GM23248 (cell line): ENCODE results near the gene RUNDC3A. TPM values are rescaled to one million over a fixed set of nuclear protein-coding genes. Genes with fewer than 3 reads are reported as not detected.

Experiments used
- DNase-seq: peaks from one replicate; pipeline ENCODE4 v3.0.0-alpha.2; 2015
- H2AFZ ChIP-seq: fragments of 200-600 bp; sonication (generic); 2 replicates; pipeline ENCODE4 v1.6.1; 2016; ENCODE audit warnings: antibody characterized with exemption
- H3F3A ChIP-seq: fragments of 200-600 bp; sonication (generic); 2 replicates; pipeline ENCODE4 v1.6.1; 2016; ENCODE audit warnings: mild to moderate bottlenecking, antibody characterized with exemption, mixed run types; ENCODE audit not compliant: insufficient read depth
- H3K27ac ChIP-seq: fragments of 200-600 bp; sonication (generic); 2 replicates; pipeline ENCODE4 v1.5.1; 2016; ENCODE audit warnings: mild to moderate bottlenecking
- H3K27me3 ChIP-seq: fragments of 200-600 bp; sonication (generic); replicated peaks from 2 replicates; pipeline ENCODE4 v1.6.1; 2016; ENCODE audit warnings: mild to moderate bottlenecking; ENCODE audit not compliant: insufficient read depth
- H3K36me3 ChIP-seq: fragments of 200-600 bp; sonication (generic); 2 replicates; pipeline ENCODE4 v1.6.1; 2016; ENCODE audit warnings: low read depth, mild to moderate bottlenecking
- H3K4me1 ChIP-seq: fragments of 200-600 bp; sonication (generic); 2 replicates; pipeline ENCODE4 v1.6.1; 2016; ENCODE audit warnings: mild to moderate bottlenecking; ENCODE audit not compliant: insufficient read depth
- H3K4me2 ChIP-seq: fragments of 200-600 bp; sonication (generic); one replicate; pipeline ENCODE4 v1.6.1; 2016; ENCODE audit warnings: mild to moderate bottlenecking; ENCODE audit not compliant: unreplicated experiment
- H3K4me3 ChIP-seq: fragments of 200-600 bp; sonication (generic); 2 replicates; pipeline ENCODE4 v1.5.1; 2016; ENCODE audit warnings: mild to moderate bottlenecking
- H3K79me2 ChIP-seq: fragments of 200-600 bp; sonication (generic); 2 replicates; pipeline ENCODE4 v1.6.1; 2016; ENCODE audit warnings: mild to moderate bottlenecking; ENCODE audit not compliant: insufficient read depth
- H3K9ac ChIP-seq: fragments of 200-600 bp; sonication (generic); 2 replicates; pipeline ENCODE4 v1.6.1; 2016; ENCODE audit warnings: mild to moderate bottlenecking
- H3K9me2 ChIP-seq: fragments of 200-600 bp; sonication (generic); 2 replicates; pipeline ENCODE4 v1.6.1; 2016; ENCODE audit warnings: mixed run types, mild to moderate bottlenecking, moderate library complexity; ENCODE audit not compliant: insufficient read depth
- H3K9me3 ChIP-seq: fragments of 200-600 bp; sonication (generic); one replicate; pipeline ENCODE4 v1.6.1; 2017; ENCODE audit warnings: low read depth
- H4K20me1 ChIP-seq: fragments of 200-600 bp; sonication (generic); 2 replicates; pipeline ENCODE4 v1.6.0; 2016; ENCODE audit not compliant: insufficient read depth
- EZH2 ChIP-seq: fragments of 200-600 bp; sonication (generic); IDR thresholded peaks from 2 replicates; pipeline ENCODE4 v1.6.1; 2018; ENCODE audit warnings: antibody characterized with exemption, mild to moderate bottlenecking; ENCODE audit not compliant: insufficient read depth, poor library complexity, severe bottlenecking
- EZH2phosphoT487 ChIP-seq: fragments of 200-600 bp; sonication (generic); IDR thresholded peaks from 2 replicates; pipeline ENCODE4 v1.6.1; 2018; ENCODE audit warnings: antibody characterized with exemption, moderate library complexity, mild to moderate bottlenecking, low read depth; ENCODE audit not compliant: insufficient read depth
- WGBS, 2 experiments: methylation state at CpG; one replicate each; pipeline ENCODE4 v1.1.6; 2015 to 2017; ENCODE audit warnings: low lambda C conversion rate in 2 of 2, low coverage in 1 of 2; ENCODE audit errors: missing lambda C conversion rate in 2 of 2; 5-methylcytosine and 5-hydroxymethylcytosine counted together
- in situ Hi-C: fragments of 300-500 bp; cut with MboI; formaldehyde crosslinking; loops from 2 replicates; pipeline ENCODE4 v1.15.0; 2020
- polyA plus RNA-seq: library from polyadenylated mRNA; unstranded; fragments of >200 nt; fragmentation: Nextera tagmentation; extraction: Ambion mirVana; gene quantifications from 2 replicates; pipeline ENCODE4 v1.2.1, GENCODE V29; 2016
- total RNA-seq: library from RNA; depleted of rRNA; stranded (reverse); fragments of >200 nt; shearing (Covaris generic); gene quantifications from 2 replicates; pipeline ENCODE4 v1.2.3, GENCODE V29; 2014

Gene RUNDC3A
- total and polyA plus RNA-seq, 2 experiments from 2014 or later: 0.11 to 0.24 TPM

GRCh38 chr17:44280392-44280937, 27.9 kb upstream of the RUNDC3A start:
- H3K36me3 ChIP-seq: no peaks in the 10 kb centered on the region
- no peak for DNase-seq
- no peak overlapping the region for H3K27ac ChIP-seq
- H3K9me2 ChIP-seq: no peaks in the 10 kb centered on the region
- H3K4me1 ChIP-seq: peaks cover 19% of the 10 kb centered on the region
- in situ Hi-C loops: no loop called here
- peaks cover 7% of the 10 kb centered on the region; the same call in 1 of the 2 replicates for H3F3A ChIP-seq
- H3K9me3 ChIP-seq: no peaks in the 10 kb centered on the region
- H4K20me1 ChIP-seq: no peaks in the 10 kb centered on the region
- H3K27me3 ChIP-seq: no peaks in the 10 kb centered on the region
- H3K9ac ChIP-seq: no peak overlapping the region
- no peaks in the 10 kb centered on the region for H3K79me2 ChIP-seq
- 81 to 87% methylated on average over 11 to 12 of the region's 12 CpGs for WGBS, 2 experiments
- no peak overlapping the region for H2AFZ ChIP-seq
- H3K4me2 ChIP-seq: no peak overlapping the region
- no peak for TF ChIP-seq EZH2phosphoT487
- TF ChIP-seq EZH2: no peak
- H3K4me3 ChIP-seq: no peak overlapping the region

GRCh38 chr17:44281570-44281969, 26.8 kb upstream of the RUNDC3A start:
- no peak for DNase-seq
- no peak overlapping the region for H3K9ac ChIP-seq
- 73 to 83% methylated on average over 2 of the region's 2 CpGs for WGBS, 2 experiments
- no peaks in the 10 kb centered on the region for H4K20me1 ChIP-seq
- H3K9me3 ChIP-seq: no peaks in the 10 kb centered on the region
- no peaks in the 10 kb centered on the region for H3K9me2 ChIP-seq
- H3K4me2 ChIP-seq: no peak overlapping the region
- peaks cover 19% of the 10 kb centered on the region for H3K4me1 ChIP-seq
- TF ChIP-seq EZH2: no peak
- TF ChIP-seq EZH2phosphoT487: no peak
- no peak overlapping the region for H3K4me3 ChIP-seq
- in situ Hi-C loops: no loop called here
- H3K36me3 ChIP-seq: no peaks in the 10 kb centered on the region
- peaks cover 7% of the 10 kb centered on the region; the same call in 1 of the 2 replicates for H3F3A ChIP-seq
- no peaks in the 10 kb centered on the region for H3K79me2 ChIP-seq
- H2AFZ ChIP-seq: no peak overlapping the region
- H3K27ac ChIP-seq: no peak overlapping the region
- no peaks in the 10 kb centered on the region for H3K27me3 ChIP-seq

- no peaks in the 10 kb centered on the region; the same call in 1 of the 2 replicates for H3K27me3 ChIP-seq
- H3K79me2 ChIP-seq: no peaks in the 10 kb centered on the region
- no peak for TF ChIP-seq EZH2
- no peak overlapping the region for H3K4me3 ChIP-seq
- no peak overlapping the region for H3K27ac ChIP-seq
- no peak overlapping the region for H2AFZ ChIP-seq
- H3K9me2 ChIP-seq: no peaks in the 10 kb centered on the region
- H3K36me3 ChIP-seq: no peaks in the 10 kb centered on the region
- in situ Hi-C loops: no loop called here
- peaks cover 19% of the 10 kb centered on the region for H3K4me1 ChIP-seq
- no peaks in the 10 kb centered on the region for H4K20me1 ChIP-seq
- H3F3A ChIP-seq: peaks cover 7% of the 10 kb centered on the region; the same call in 1 of the 2 replicates
- DNase-seq: no peak
- H3K4me2 ChIP-seq: no peak overlapping the region
- WGBS, 2 experiments: 58 to 62% methylated on average over 3 of the region's 3 CpGs
- H3K9me3 ChIP-seq: no peaks in the 10 kb centered on the region
- H3K9ac ChIP-seq: no peak overlapping the region
Observed at GRCh38 chr17:44282264-44282663, 26.1 kb upstream of the RUNDC3A start.

- 66 to 71% methylated on average over 8 of the region's 8 CpGs for WGBS, 2 experiments
- Histone ChIP-seq H3K27ac (no peak overlapping the region), H3K27me3 (no peaks in the 10 kb centered on the region; the same call in 1 of the 2 replicates), H3K79me2 (no peaks in the 10 kb centered on the region), H3F3A (peaks cover 6% of the 10 kb centered on the region; the same call in 1 of the 2 replicates), H3K4me1 (peaks cover 16% of the 10 kb centered on the region), H2AFZ (no peak overlapping the region), H3K9me2 (no peaks in the 10 kb centered on the region), H3K9ac (no peak overlapping the region), H3K4me3 (no peak overlapping the region), H3K9me3 (no peaks in the 10 kb centered on the region), H3K36me3 (no peaks in the 10 kb centered on the region), H4K20me1 (no peaks in the 10 kb centered on the region), H3K4me2 (no peak overlapping the region)
- in situ Hi-C loops: no loop called here
- TF ChIP-seq EZH2 (no peak), EZH2phosphoT487 (no peak)
- DNase-seq: no peak
Observed at GRCh38 chr17:44283344-44284023, 24.9 kb upstream of the RUNDC3A start.
